K562 (cell line): ENCODE measurements around the gene MAST4. TPM values are rescaled to one million over a fixed set of nuclear protein-coding genes. Genes with fewer than 3 reads are reported as not detected.
A peak's percentile ranks its signal among the peaks of the same experiment; 100 is the strongest.

ENCODE experiments used
- CBFA2T2 ChIP-seq: fragments of 450-650 bp; conservative IDR thresholded peaks from 2 replicates; pipeline ENCODE4 v1.6.1; 2017; ENCODE audit warnings: mild to moderate bottlenecking
- CBFA2T3 ChIP-seq: fragments of 450-650 bp; IDR thresholded peaks from 2 replicates; pipeline ENCODE4 v1.6.1; 2017
- CEBPB ChIP-seq: fragments of 450-650 bp; IDR thresholded peaks from 2 replicates; pipeline ENCODE4 v1.6.1; 2016; ENCODE audit warnings: missing genetic modification characterization, missing compliant biosample characterization
- CEBPG ChIP-seq, 3 experiments: fragments of 200-800 bp in 1 of 3; sonication (Bioruptor generic) in 1 of 3; sonication (generic) in 1 of 3; formaldehyde crosslinking in 1 of 3; IDR thresholded peaks in 2 of 3; conservative IDR thresholded peaks in 1 of 3; 2 replicates each; pipeline versions ENCODE4 v1.6.1 to v1.8.0; 2016 to 2022; ENCODE audit warnings: missing compliant biosample characterization in 2 of 3, missing genetic modification characterization in 2 of 3, mild to moderate bottlenecking in 1 of 3, missing genetic modification reagents in 1 of 3
- DPF2 ChIP-seq: fragments of 450-650 bp; IDR thresholded peaks from 2 replicates; pipeline ENCODE4 v1.6.1; 2016
- NR2C2 ChIP-seq, 2 experiments: fragments of 200-800 bp in 1 of 2; sonication (Bioruptor generic) in 1 of 2; sonication (generic) in 1 of 2; formaldehyde crosslinking in 1 of 2; IDR thresholded peaks; 2 replicates each; pipeline versions ENCODE4 v1.6.1 to v1.8.0; 2016 to 2022; ENCODE audit warnings: mild to moderate bottlenecking in 1 of 2, missing compliant biosample characterization in 1 of 2, missing genetic modification characterization in 1 of 2, missing genetic modification reagents in 1 of 2
- NUFIP1 ChIP-seq: fragments of 450-650 bp; IDR thresholded peaks from 2 replicates; pipeline ENCODE4 v1.6.1; 2018; ENCODE audit not compliant: partially characterized antibody
- PBX2 ChIP-seq, 2 experiments: IDR thresholded peaks in 1 of 2; conservative IDR thresholded peaks in 1 of 2; 2 replicates each; pipeline ENCODE4 v1.6.1; 2016; ENCODE audit warnings: low read depth in 2 of 2, mild to moderate bottlenecking in 1 of 2, missing compliant biosample characterization in 1 of 2, missing genetic modification characterization in 1 of 2, moderate library complexity in 1 of 2
- SOX6 ChIP-seq: fragments of 450-650 bp; IDR thresholded peaks from 2 replicates; pipeline ENCODE4 v1.6.1; 2014; ENCODE audit warnings: mild to moderate bottlenecking
- TCF3 ChIP-seq: sonication (generic); formaldehyde crosslinking; IDR thresholded peaks from 2 replicates; pipeline ENCODE4 v1.4.0; 2020; ENCODE audit warnings: mild to moderate bottlenecking, missing genetic modification reagents
- ZNF316 ChIP-seq: fragments of 450-650 bp; IDR thresholded peaks from 2 replicates; pipeline ENCODE4 v1.6.1; 2016
- ZNF77 ChIP-seq: fragments of 250-450 bp; sonication (Bioruptor Pico); IDR thresholded peaks from 2 replicates; pipeline ENCODE4 v1.5.0; 2020
- polyA plus RNA-seq, 8 experiments: library from polyadenylated mRNA; depleted of rRNA in 4 of 8; stranded (reverse) in 5 of 8; unstranded in 3 of 8; fragments of >200 nt; fragmentation: Nextera tagmentation in 2 of 8; fragmentation: Illumina TruSeq in 1 of 8; extraction: Ambion mirVana in 2 of 8; extraction: Trizol in 1 of 8; gene quantifications; 2 replicates each; pipeline versions ENCODE4 v1.2.1 to v1.2.3, GENCODE V29; 2011 to 2014; ENCODE audit warnings: inconsistent platforms in 1 of 8, missing spikeins in 1 of 8
- total RNA-seq, 7 experiments: library from RNA; depleted of rRNA in 6 of 7; stranded (reverse); fragments of >200 nt in 6 of 7; fragmentation: Illumina TruSeq in 2 of 7; extraction: Trizol in 2 of 7; gene quantifications; 2 replicates each; pipeline versions ENCODE4 v1.2.1 to v1.2.3, GENCODE V29; 2011 to 2021; ENCODE audit warnings: low replicate concordance in 1 of 7
- TF ChIP-seq, protein P1 (sequence below), 2 experiments: fragments of 450-650 bp; IDR thresholded peaks; 2 replicates each; pipeline ENCODE4 v1.6.1; 2016; ENCODE audit warnings: mild to moderate bottlenecking in 2 of 2, borderline replicate concordance in 1 of 2, low read depth in 1 of 2, moderate library complexity in 1 of 2
- TF ChIP-seq, protein P2 (sequence below): sonication (generic); IDR thresholded peaks from 2 replicates; pipeline ENCODE4 v1.6.1; 2016

MAST4 gene
- total and polyA plus RNA-seq, 9 of the 15 experiments (the other 6 are each of a cell fraction or from before 2014, with no cell fraction given), result 0.88 to 10.1 (median 5.2) TPM

DNA sequence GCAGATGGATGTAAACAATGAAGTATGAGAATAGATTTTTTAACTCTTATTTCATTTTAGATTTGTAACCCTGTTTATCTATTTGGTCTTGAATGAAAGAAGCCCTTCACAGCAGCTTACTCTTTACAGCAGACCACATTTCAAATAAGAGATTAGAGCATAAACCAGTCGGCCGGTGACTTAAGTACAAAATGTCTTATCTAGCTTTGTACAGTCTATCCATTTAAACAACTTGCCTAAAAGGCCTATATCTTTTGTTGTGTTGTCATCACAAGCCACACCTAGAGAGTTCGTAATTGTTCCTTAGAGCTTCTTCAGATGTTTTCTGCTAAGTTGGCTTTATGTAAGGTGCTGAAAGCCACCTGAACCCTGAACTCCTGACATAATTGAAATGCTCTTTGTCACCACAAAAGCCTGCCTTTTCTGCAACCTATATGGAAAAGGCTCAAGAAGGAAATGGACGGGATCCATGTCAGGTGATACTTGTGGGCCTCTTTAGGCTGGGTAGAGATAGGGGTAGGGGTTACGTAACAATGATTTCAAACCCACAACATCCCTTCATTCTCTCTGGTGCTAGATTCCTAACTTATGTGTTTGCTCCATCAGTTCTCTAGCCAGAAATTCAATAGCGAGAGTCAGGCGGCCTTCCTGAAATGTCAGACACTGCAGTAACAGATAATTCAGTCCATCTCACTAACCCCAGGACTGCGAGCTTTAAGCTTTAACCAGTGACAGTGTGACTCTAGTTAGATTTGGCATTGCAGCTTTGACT, 437.9 kb downstream of the MAST4 start (continued):
- TF ChIP-seq CBFA2T2 (peak; percentile 30; the same call in 1 of the 2 replicates), TCF3 (peak; percentile 55), ZNF316 (peak; percentile 10; the same call in 1 of the 2 replicates), DPF2 (0 out of 2 replicates have a peak, but pooled peaks have one; percentile 12), CBFA2T3 (peak; percentile 64), PBX2 (CRISPR knock-in tag; IDR thresholded peaks at IDR 0.05; ENCODE audit: low read depth) (no peak), PBX2 (tag; conservative IDR thresholded peaks at IDR 0.05; ENCODE audit: low read depth) (peak; percentile 34; the same call in 1 of the 2 replicates), CEBPB (tag) (peak; percentile 82), NUFIP1 (no peak), CEBPG (CRISPR knock-in tag; IDR thresholded peaks at IDR 0.05) (no peak), CEBPG (tag; conservative IDR thresholded peaks at IDR 0.05 in 1 of 2, IDR thresholded peaks at IDR 0.05 in 1 of 2) (peak in 1 of 2 experiments; percentile 25; a peak in 1 of 4 replicates), NR2C2 (CRISPR knock-in tag; IDR thresholded peaks at IDR 0.05) (no peak), NR2C2 (tag; IDR thresholded peaks at IDR 0.05) (0 out of 2 replicates have a peak, but pooled peaks have one; percentile 28), ZNF77 (CRISPR knock-in tag) (no peak), SOX6 (peak; percentile 76; the same call in 1 of the 2 replicates)
- TF ChIP-seq, protein P1, sequence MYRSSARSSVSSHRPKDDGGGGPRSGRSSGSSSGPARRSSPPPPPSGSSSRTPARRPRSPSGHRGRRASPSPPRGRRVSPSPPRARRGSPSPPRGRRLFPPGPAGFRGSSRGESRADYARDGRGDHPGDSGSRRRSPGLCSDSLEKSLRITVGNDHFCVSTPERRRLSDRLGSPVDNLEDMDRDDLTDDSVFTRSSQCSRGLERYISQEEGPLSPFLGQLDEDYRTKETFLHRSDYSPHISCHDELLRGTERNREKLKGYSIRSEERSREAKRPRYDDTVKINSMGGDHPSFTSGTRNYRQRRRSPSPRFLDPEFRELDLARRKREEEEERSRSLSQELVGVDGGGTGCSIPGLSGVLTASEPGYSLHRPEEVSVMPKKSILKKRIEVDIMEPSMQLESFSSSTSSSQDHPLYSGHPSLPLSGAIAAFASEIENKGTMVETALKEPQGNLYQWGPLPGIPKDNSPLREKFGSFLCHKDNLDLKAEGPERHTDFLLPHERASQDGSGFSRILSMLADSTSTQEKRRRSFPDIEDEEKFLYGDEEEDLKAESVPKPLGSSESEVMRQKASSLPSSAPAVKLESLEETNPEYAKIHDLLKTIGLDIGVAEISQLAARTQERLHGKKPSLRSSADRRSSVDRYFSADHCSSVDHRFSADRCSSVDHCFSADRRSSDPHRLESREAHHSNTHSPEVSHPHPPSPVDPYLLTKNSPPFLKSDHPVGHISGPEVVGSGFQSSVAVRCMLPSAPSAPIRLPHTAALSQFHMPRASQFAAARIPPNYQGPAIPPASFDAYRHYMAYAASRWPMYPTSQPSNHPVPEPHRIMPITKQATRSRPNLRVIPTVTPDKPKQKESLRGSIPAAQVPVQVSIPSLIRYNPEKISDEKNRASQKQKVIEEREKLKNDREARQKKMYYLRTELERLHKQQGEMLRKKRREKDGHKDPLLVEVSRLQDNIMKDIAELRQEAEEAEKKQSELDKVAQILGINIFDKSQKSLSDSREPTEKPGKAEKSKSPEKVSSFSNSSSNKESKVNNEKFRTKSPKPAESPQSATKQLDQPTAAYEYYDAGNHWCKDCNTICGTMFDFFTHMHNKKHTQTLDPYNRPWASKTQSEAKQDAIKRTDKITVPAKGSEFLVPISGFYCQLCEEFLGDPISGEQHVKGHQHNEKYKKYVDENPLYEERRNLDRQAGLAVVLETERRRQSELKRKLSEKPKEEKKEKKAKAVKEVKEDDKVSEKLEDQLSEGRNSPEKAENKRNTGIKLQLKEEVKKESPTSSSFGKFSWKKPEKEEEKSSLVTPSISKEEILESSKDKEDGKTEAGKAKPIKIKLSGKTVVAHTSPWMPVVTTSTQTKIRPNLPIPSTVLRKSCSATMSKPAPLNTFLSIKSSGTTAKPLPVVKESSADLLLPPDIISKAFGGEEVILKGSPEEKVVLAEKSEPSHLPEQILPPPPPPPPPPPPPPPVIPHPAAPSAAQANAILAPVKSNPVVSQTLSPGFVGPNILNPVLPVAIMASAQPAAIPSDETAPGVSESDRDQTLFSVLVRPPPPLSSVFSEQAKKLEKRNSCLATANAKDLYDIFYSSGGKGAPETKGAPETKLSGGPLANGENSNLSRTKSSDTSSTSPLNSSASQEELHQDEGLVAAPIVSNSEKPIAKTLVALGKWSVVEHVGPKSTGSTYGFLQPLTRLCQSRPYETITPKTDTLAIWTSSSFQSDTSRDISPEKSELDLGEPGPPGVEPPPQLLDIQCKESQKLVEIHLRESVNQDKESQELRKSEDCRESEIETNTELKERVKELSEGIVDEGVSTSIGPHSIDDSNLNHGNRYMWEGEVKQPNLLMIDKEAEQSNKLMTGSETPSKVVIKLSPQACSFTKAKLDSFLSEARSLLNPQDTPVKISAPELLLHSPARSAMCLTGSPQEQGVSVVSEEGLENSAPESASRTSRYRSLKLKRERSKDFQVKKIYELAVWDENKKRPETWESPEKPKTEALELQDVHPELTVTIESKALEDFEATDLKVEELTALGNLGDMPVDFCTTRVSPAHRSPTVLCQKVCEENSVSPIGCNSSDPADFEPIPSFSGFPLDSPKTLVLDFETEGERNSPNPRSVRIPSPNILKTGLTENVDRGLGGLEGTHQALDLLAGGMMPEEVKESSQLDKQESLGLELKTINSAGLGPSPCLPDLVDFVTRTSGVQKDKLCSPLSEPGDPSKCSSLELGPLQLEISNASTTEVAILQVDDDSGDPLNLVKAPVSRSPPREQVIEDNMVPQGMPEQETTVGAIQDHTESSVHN (IDR thresholded peaks at IDR 0.05; ENCODE audit: borderline replicate concordance in 1 of 2, low read depth in 1 of 2), result no peak
- TF ChIP-seq, protein P2, sequence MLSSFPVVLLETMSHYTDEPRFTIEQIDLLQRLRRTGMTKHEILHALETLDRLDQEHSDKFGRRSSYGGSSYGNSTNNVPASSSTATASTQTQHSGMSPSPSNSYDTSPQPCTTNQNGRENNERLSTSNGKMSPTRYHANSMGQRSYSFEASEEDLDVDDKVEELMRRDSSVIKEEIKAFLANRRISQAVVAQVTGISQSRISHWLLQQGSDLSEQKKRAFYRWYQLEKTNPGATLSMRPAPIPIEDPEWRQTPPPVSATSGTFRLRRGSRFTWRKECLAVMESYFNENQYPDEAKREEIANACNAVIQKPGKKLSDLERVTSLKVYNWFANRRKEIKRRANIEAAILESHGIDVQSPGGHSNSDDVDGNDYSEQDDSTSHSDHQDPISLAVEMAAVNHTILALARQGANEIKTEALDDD, result peak; percentile 68; the same call in 1 of the 2 replicates
